ENCODE results near the gene COL1A1.

DNA sequence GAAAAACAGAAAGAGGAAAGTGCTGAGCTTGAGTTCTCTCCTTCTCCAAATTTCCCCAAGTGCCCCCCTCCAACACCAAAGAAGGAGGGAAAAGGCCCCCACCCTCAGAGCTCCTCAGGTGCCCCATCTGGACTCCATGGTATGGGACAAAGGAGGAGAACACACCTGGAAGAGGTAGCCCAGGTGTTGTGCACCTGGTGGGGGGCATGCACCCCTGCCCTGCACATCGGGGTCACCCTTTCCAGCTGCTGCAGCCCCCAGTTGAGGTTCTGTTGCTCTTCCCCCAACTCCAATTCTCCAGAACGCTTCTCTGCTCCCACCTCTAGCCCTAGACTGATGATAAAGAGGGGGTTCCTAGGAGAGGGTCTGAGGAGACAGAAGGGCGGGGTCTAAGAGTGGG, 3.0 kb upstream of the COL1A1 start:
- TF ChIP-seq, protein P1, sequence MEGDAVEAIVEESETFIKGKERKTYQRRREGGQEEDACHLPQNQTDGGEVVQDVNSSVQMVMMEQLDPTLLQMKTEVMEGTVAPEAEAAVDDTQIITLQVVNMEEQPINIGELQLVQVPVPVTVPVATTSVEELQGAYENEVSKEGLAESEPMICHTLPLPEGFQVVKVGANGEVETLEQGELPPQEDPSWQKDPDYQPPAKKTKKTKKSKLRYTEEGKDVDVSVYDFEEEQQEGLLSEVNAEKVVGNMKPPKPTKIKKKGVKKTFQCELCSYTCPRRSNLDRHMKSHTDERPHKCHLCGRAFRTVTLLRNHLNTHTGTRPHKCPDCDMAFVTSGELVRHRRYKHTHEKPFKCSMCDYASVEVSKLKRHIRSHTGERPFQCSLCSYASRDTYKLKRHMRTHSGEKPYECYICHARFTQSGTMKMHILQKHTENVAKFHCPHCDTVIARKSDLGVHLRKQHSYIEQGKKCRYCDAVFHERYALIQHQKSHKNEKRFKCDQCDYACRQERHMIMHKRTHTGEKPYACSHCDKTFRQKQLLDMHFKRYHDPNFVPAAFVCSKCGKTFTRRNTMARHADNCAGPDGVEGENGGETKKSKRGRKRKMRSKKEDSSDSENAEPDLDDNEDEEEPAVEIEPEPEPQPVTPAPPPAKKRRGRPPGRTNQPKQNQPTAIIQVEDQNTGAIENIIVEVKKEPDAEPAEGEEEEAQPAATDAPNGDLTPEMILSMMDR (IDR thresholded peaks at IDR 0.05): no peak
- TF ChIP-seq EP300 (IDR thresholded peaks at IDR 0.05): no peak
- no peak for TF ChIP-seq POLR2AphosphoS5 (IDR thresholded peaks at IDR 0.05)
- TF ChIP-seq POLR2A (IDR thresholded peaks at IDR 0.05): no peak
